Suppressor macrophage treated with lipopolysaccharide for 4 hours (primary cell): ENCODE results near the gene DENND6B.

ENCODE experiments used
- DNase-seq: peaks from one replicate; pipeline ENCODE4 v3.0.0-alpha.2; 2020

Gene DENND6B

GRCh38 chr22:50314455-50315288, 12.1 kb downstream of the DENND6B start:
- DNase-seq, result peak; percentile 75

- no peak for DNase-seq
Observed at GRCh38 chr22:50314081-50314454, 12.7 kb downstream of the DENND6B start.

- DNase-seq, result no peak
Observed at GRCh38 chr22:50313600-50313999, 13.2 kb downstream of the DENND6B start.

GRCh38 chr22:50313021-50313420, 13.8 kb downstream of the DENND6B start:
- no peak for DNase-seq

- no peak for DNase-seq
Observed at GRCh38 chr22:50312371-50312770, 14.4 kb downstream of the DENND6B start.

GRCh38 chr22:50311606-50312351, 15.0 kb downstream of the DENND6B start:
- DNase-seq, result no peak

- DNase-seq, result no peak
Observed at GRCh38 chr22:50310949-50311444, 15.8 kb downstream of the DENND6B start.

- no peak for DNase-seq
Observed at GRCh38 chr22:50310031-50310722, 16.6 kb downstream of the DENND6B start.

- no peak for DNase-seq
Observed at GRCh38 chr22:50309601-50309991, 17.2 kb downstream of the DENND6B start.

GRCh38 chr22:50308986-50309600, 17.7 kb downstream of the DENND6B start:
- DNase-seq, result no peak

GRCh38 chr22:50308597-50308935, 18.2 kb downstream of the DENND6B start:
- peak; percentile 62 for DNase-seq

- DNase-seq, result no peak
Observed at GRCh38 chr22:50307890-50308596, 18.8 kb downstream of the DENND6B start.

- peak; percentile 71 for DNase-seq
Observed at GRCh38 chr22:50306753-50307749, 19.8 kb downstream of the DENND6B start, which contains the start of gene PLXNB2. TSS of gene PLXNB2 (minus strand) at chr22:50307646. CDS start at chr22:50290584, 17,062 bp downstream.

- DNase-seq, result peak; percentile 95
Observed at GRCh38 chr22:50305923-50306566, 20.8 kb downstream of the DENND6B start.

- no peak for DNase-seq
Observed at GRCh38 chr22:50305393-50305922, 21.4 kb downstream of the DENND6B start.

- peak; percentile 84 for DNase-seq
Observed at GRCh38 chr22:50304528-50305392, 22.1 kb downstream of the DENND6B start.

- peak; percentile 74 for DNase-seq
Observed at GRCh38 chr22:50303848-50304527, 22.8 kb downstream of the DENND6B start.

GRCh38 chr22:50303515-50303847, 23.3 kb downstream of the DENND6B start:
- no peak for DNase-seq

- no peak for DNase-seq
Observed at GRCh38 chr22:50302564-50302963, 24.2 kb downstream of the DENND6B start.
